H4 (cell line): Measurements from ENCODE around the gene CPZ. TPM values are rescaled to one million over a fixed set of nuclear protein-coding genes. Genes with fewer than 3 reads are reported as not detected.

Experiments
- DNase-seq: peaks from one replicate; pipeline ENCODE4 v3.0.0-alpha.2; 2015; ENCODE audit warnings: low spot score
- total RNA-seq: library from RNA; depleted of rRNA; stranded (reverse); fragments of >200 nt; shearing (Covaris generic); gene quantifications from 2 replicates; pipeline ENCODE4 v1.2.3, GENCODE V29; 2014; rRNA removed

Gene CPZ
- total RNA-seq = 1.2 and 1.6 TPM in 2 replicates

DNA sequence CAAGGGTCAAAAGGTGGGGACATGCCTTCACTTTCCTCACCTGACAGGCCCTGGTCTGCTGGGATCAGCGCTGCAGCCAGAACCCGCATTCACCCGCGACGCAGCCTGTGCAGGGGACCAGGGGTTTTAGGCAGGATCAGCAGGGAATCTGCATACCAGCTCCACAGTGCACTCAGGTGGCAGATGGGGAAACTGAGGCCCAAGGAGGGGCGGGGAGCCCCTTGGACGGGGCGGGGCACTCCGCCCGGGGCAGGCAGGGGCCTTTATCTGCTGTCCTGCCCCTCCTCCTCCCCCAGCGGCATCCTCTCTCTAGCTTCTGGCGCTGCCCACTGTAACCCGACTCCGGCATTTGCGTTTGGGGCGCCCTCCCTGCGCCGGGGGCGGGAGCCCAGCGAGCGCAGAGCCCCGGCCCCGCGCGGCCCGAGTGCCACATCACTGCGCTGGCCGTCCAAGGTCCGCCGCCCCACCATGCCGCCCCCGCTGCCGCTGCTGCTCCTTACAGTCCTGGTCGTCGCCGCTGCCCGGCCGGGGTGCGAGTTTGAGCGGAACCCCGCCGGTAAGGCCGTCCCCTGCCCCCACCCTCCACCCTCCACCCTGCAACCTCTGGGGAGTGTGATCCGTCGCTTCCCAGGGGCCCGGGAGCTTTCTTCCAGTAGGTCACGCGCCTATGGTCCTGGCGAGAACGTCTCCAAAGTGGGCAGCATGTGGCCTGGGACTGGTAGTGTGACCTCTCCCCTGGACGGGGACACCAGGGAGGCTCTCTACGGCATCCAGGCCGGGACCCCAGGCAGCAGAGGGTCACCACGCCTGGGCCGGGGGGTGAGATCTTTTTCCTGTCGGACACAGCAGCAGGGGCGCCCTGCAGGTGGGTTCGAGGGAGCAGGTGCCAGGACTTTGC, at the start of gene CPZ:
Gene CPZ, plus strand, starts transcription at position 400 of the 898 bp plus-strand sequence. Its CDS starts 69 bp downstream, at position 469.
- no peak for DNase-seq

DNA sequence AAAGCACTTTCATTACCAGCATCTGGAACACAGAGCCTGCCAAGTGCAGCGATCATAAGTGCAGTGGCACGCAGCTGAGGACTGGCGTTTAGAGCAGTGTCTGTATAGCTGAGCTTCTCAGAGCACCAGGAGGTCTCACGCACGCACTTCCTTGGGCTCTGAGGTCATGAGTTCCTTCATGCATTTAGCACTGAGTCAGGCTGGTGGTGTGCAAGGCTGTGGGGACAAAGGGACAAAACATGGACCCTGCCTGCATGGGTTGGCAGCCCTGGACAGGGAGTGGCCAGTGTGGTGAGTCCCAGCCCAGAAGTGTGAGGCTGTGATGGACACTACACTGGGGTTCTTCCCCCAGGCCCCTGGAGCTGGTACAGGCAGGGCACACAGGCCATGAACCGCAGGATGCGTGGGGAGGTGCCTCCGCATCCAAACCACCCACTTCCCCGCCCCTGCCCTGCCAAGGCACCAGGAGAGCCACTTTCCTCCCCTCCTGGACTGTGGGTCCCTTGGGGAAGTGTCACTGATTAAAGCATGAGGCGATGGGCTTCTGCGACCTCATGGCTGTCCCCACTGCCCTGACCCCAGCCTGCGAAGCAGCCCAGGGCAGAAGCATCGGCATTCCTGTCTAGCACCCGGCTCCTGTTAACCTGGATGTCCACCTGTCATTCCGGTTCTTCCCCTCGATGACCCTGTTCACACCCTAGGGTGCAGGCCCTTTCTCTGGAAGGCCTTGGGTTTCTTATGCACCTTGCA, 49.6 kb upstream of the CPZ start:
- DNase-seq = no peak

GRCh38 chr4:8543623-8544022, 48.9 kb upstream of the CPZ start:
- DNase-seq = no peak

DNA sequence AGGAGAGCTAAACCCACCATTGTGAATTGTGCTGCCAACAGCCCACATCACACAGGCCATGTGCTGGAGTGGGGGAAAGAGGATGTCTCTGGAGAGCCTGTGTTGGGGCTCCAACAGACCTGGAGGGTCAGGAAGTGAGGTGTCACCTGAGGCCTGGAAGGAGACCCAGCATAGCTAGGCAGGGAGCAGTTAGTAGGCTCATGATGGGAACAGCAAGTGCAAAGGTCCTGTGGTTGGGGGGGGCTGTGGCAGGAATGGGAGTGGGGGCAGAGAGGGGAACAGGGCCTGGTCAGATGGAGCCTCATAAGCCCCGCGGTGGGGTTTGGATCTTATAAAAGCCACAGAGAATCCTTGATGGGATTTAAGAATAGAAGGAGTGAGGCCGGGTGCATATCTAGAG, 48.3 kb upstream of the CPZ start:
- no peak for DNase-seq

GRCh38 chr4:8544741-8545438, 47.7 kb upstream of the CPZ start:
- peak; percentile 46 for DNase-seq

DNA sequence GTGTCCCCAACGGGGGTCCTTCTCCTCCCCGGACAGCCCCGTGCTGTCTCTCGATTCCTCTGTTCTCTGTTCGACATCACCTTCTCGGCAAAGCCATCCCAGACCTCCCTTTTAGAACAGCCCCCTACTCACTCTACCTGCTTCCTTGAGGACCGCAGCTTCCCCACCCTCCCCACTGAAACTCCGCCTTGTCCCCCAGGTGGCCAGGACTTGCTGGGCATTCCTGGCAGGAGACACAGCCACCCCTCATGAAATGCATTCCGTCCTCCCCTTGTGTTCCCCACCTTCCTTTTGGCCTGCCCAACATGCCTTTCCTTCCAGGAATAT, 47.2 kb upstream of the CPZ start:
- no peak for DNase-seq

- no peak for DNase-seq
Measured at GRCh38 chr4:8546766-8547107, 45.8 kb upstream of the CPZ start.

DNA sequence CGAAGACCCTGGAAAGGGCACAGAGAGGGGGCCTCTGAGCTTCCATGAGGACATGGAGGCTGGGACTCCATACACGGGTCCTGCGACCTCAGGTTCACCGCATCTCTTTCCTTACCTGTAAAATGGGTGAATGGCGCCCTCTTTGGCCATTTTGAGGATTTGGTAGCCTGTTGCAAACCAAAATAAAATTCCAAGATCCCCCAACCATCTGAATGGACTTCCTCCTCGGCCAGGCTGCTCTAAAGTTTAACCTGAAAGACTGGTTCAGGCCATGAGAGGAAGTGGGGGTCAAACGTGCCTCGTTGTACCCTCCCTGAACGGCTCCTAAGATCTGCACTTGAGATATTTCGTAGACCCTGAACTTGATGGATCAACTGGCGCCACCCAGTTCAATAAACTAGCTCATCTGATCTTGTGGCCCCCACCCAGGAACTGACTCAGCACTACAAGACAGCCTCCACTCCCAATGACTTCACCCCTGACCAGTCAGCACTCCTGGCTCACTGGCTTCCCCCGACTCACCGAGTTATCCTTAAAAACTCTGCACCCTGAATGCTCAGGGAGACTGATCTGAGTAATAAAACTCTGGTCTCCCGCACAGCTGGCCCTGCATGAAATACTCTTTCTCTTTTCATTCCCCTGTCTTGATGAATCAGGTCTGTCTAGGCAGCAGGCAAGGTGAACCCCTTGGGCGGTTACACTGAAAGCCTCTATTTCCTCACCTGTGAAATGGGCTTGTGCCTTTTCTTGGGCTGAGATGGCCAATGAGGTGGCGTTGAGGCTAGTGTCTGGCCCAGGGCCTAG, 45.3 kb upstream of the CPZ start:
- DNase-seq = no peak

DNA sequence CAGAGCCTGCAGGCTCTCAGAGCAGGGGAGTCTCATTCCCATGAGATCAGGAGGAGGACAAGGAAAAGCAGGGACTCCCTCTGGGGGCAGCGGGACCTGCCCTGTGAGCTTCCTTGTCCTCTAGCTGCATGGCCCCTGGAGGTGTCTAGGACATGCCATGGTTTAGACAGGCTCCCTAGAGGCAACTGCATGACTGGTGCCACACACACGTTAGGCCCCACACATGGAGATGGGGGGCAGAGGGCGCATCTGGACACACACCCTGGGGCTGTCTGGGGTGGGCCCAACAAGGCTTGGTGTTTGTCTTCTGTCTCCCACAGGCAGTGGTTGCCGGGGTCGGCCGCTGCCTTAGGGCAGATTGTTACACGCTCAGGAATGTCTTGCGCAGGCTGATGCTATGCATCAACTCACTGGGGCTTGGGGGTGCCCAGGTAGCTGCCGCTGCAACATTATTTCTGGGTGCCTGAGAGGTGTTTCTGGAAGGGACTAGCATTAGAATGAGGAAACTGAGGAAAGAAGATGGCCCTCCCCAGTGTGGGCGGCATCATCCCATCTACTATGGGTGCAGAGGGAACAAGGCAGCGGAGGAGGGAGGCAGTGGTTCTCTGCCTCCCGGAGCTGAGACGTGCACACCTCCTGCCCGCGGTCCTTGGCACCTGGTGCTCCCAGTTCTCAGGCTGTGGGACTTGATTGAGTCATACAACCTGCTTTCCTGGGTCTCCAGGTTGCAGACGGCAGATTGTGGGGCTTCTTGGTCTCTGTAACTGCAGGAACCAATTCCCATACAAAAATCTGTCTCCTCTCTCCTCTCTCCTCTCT, 44.4 kb upstream of the CPZ start:
- no peak for DNase-seq

DNA sequence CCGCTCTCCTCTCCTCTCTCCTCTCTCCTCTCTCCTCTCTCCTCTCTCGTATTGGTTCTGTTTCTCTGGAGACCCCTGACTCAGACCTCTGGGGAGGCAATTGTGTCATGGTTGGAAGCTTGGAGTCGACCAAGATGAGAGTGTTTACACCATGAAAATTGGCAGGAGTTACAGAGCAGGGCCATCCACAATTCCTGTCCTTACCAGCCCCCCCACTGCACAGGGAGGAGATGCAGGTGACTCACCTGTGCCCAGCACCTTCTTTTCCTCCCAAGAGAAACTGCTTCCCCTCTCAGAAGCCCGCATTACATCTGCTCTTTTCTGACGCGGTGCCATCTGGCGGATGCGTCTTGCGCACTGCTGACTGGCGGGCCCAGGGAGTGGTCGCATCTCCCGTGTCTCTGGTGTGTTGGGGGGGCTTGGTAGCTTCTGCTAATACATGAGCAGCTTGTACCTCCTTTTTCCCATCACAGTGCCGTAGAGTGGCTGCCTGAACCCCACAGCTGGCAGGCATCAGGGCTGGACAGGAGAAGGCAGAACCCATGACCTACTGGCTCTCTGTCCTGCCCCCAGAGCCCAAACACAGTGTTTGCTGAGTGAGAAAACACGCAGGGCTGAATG, 43.7 kb upstream of the CPZ start:
- no peak for DNase-seq

DNA sequence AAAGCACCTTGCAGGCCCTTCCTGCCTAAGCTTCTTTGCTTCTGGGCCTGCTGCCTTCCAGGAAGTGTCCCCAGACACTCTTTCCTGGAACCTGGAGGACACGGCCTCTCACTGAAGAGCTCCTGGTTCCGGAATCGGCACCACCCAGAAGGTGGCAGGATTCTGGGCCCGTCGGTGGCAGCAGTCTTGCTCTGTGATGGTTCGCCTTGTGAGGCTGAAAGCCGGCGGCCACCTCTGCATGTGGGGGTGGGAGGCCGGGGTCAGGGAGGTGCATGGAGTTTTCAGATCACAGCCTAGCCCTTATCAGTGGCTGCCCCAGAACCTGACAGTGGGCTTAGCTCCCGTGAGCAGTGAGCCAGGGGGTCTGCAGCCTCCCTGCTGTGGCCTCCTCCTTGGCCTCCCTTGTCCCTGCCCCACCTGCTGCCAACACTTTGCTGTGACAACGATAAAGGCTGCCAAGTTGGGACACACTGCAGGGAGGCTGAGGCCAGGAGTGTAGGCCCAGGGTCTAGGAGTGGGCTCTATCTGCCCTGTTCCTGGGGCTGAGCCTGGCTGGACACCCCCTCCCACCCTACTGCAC, 43.1 kb upstream of the CPZ start:
- no peak for DNase-seq

GRCh38 chr4:8550691-8551090, 41.9 kb upstream of the CPZ start:
- DNase-seq = no peak

- DNase-seq = no peak
Measured at GRCh38 chr4:8552024-8552423, 40.5 kb upstream of the CPZ start.

- no peak for DNase-seq
Measured at GRCh38 chr4:8552581-8553205, 39.9 kb upstream of the CPZ start.

GRCh38 chr4:8553216-8553615, 39.3 kb upstream of the CPZ start:
- no peak for DNase-seq

DNA sequence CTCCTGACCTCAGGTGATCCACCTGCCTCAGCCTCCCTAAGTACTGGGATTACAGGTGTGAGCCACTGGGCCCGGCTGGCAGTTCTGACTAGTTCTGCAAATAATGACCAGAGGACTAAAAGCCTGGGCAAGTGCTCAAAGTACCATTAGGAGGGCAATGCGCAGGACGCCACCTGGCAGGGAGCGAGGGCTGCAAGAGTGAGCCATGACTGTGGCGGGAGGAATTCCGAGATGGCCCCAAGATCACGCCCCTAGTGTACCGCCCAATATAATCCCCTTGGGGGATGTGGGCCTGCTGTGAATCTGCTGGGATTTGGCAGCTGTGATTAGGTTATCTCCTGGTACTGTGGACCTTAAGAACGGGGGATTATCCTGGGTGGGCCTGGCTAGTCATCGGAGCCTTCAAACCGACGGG, 38.6 kb upstream of the CPZ start:
- DNase-seq = no peak

GRCh38 chr4:8554555-8555100, 37.9 kb upstream of the CPZ start:
- no peak for DNase-seq

GRCh38 chr4:8555716-8556115, 36.8 kb upstream of the CPZ start:
- DNase-seq = no peak
